IPS DF 6.9 (cell line): ENCODE measurements around the gene TCHHL1.
A peak's percentile ranks its signal among the peaks of the same experiment; 100 is the strongest.

Experiments
- DNase-seq: peaks from one replicate; pipeline ENCODE4 v3.0.0-alpha.2; 2013; ENCODE audit warnings: low read depth, low spot score
- H3K27ac ChIP-seq: one replicate; pipeline ENCODE4 v1.5.1; 2013; ENCODE audit warnings: low read length, control low read depth
- H3K27me3 ChIP-seq: 2 replicates; pipeline ENCODE4 v1.6.1; 2013; ENCODE audit warnings: mild to moderate bottlenecking, low read length; ENCODE audit not compliant: control insufficient read depth, insufficient read depth
- H3K36me3 ChIP-seq: 2 replicates; pipeline ENCODE4 v1.6.1; 2013; ENCODE audit warnings: low read length; ENCODE audit not compliant: control insufficient read depth, insufficient read depth
- H3K4me1 ChIP-seq: 2 replicates; pipeline ENCODE4 v1.6.1; 2013; ENCODE audit warnings: low read length; ENCODE audit not compliant: control insufficient read depth, insufficient read depth
- H3K4me3 ChIP-seq: 2 replicates; pipeline ENCODE4 v1.5.1; 2013; ENCODE audit warnings: mild to moderate bottlenecking, low read length
- H3K9me3 ChIP-seq: 2 replicates; pipeline ENCODE4 v1.6.1; 2013; ENCODE audit warnings: low read length, inconsistent platforms; ENCODE audit not compliant: control insufficient read depth, insufficient read depth
- WGBS: extraction: QIAGEN DNeasy Blood & Tissue Kit; methylation state at CpG from one replicate; pipeline ENCODE4 v1.1.7; 2013; ENCODE audit warnings: mixed read lengths, missing lambda C conversion rate; ENCODE audit not compliant: insufficient read length, insufficient coverage; 5-methylcytosine and 5-hydroxymethylcytosine counted together

The TCHHL1 gene

GRCh38 chr1:152050886-152051675 lies 37.8 kb downstream of the TCHHL1 start:
- no peak for DNase-seq
- H3K27me3 ChIP-seq = no peaks in the 10 kb centered on the region; the same call in 1 of the 2 replicates
- H3K4me1 ChIP-seq = peaks cover 7% of the 10 kb centered on the region; the same call in 1 of the 2 replicates
- H3K9me3 ChIP-seq = no peaks in the 10 kb centered on the region
- no peak overlapping the region for H3K27ac ChIP-seq
- WGBS = no CpG with 5 or more reads among the region's 6 CpGs
- H3K4me3 ChIP-seq = no peak overlapping the region
- no peaks in the 10 kb centered on the region for H3K36me3 ChIP-seq

DNA sequence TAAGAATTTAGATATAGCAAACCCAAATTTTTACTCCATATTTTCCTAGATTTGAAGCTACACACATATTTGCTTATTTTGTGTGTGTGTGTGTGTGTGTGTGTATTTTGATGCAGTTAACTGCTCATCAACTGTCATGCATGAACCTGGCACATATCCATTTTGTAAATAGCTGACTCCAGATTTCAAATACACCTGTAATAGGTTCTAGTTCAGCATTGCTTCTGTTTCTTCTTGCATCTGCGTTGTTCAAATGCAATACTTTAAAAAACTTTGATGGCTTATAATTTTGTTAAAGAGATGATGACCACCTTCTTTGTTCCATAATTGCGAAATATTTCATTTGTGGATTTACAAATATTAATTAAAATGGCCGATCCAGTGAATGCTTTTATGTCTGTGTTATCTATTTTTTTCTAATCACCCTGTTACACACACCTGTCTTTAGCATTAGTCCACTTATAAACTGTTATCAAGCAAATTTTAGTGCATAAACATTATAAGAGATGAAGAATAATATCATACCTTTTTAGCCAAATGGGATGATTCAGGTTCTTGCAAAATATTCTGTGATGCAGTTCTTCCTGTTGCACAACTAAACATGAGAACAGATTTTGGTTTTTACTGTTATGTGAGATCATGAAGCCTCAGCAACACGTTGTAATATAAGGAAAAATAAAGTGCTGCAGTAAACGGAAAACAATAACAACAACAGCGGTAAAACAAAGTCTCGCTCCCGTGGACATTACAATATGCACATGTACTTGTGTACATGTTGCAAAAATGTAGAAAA lies 39.4 kb downstream of the TCHHL1 start:
- no peaks in the 10 kb centered on the region for H3K36me3 ChIP-seq
- H3K27ac ChIP-seq = no peak overlapping the region
- no peak for DNase-seq
- no CpG with 5 or more reads among the region's 8 CpGs for WGBS
- H3K4me3 ChIP-seq = no peak overlapping the region
- no peaks in the 10 kb centered on the region; the same call in 1 of the 2 replicates for H3K27me3 ChIP-seq
- H3K4me1 ChIP-seq = peaks cover 9% of the 10 kb centered on the region
- H3K9me3 ChIP-seq = no peaks in the 10 kb centered on the region

GRCh38 chr1:152048416-152049009 lies 40.4 kb downstream of the TCHHL1 start:
- Histone ChIP-seq H3K4me3 (no peak overlapping the region), H3K27ac (no peak overlapping the region), H3K27me3 (no peaks in the 10 kb centered on the region; the same call in 1 of the 2 replicates), H3K4me1 (peaks cover 9% of the 10 kb centered on the region), H3K36me3 (no peaks in the 10 kb centered on the region), H3K9me3 (no peaks in the 10 kb centered on the region)
- DNase-seq = no peak
- WGBS = no CpG with 5 or more reads among the region's 6 CpGs

DNA sequence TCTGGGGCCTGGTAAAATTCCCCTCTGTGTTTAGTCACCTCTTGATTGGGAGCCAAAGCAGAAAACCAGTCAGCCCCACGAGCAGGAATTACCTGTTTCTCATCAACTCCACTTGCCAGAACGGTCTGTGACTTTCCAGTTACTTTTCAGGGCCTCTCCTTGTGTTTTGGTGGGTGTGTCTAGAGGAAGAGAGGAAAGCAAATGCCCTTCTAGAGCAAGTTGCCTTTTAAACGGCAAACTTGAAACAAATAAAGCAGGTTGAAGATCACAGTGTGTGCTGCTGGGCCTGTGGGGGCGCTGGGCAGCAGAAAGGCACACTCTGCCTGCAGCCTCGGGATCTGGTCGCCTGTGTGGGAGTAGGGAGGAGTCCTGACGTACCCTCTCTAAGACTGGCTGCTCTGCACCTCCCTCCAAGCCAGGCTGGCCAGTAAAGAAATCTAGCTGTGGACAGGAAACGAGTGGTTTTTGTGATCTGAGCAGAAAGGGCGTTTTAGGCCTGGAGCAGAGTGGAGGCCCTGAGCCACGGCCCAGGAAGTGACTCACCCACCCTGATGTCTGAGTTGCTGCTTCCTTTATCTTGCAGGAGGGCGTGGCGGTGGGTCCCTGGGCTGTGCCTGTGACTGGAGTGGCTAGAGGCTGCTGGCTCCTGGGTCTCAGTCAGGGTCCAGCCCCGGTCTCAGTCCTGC lies 41.0 kb downstream of the TCHHL1 start:
- Histone ChIP-seq H3K36me3 (no peaks in the 10 kb centered on the region), H3K27ac (no peak overlapping the region), H3K4me1 (peaks cover 9% of the 10 kb centered on the region), H3K27me3 (no peaks in the 10 kb centered on the region; the same call in 1 of the 2 replicates), H3K9me3 (no peaks in the 10 kb centered on the region), H3K4me3 (peak overlapping the region; percentile 13; the same call in 1 of the 2 replicates)
- WGBS = no CpG with 5 or more reads among the region's 13 CpGs
- DNase-seq = no peak

DNA sequence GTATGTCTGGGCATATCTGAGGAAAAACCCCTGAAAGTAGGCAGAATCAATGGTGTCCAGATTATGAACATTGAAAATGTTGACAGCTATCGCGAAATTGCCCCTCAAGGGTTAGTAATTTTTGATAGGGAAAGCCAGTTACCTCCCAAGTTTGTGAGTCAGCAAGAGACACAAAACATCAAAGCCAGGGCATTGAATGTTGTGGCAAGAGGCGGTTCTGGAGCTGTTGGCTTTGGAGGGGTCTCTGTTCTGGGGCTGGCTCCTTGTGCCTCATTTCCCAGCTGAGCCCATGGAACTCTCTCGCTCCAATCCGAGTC lies 41.5 kb downstream of the TCHHL1 start:
- WGBS = no CpG with 5 or more reads among the region's 5 CpGs

DNA sequence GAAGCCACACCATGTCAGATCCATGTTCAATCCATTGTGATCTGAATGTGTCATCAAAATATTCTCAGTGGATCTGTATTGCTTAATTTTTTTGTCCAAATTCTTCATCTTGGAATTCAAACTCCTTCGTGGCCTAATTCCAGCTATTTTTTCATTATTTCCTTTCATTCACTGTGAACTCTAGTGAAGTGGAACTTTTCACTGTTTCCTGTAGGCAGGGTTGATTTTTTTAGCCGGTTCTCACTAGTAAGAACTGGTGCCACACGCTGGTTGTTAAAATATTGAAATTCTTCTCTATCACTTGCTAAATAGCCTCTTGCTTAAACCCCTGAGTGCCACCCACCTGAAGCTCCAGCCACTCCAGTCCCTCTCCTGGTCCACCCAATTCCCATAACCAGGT lies 44.5 kb downstream of the TCHHL1 start:
- no peak overlapping the region for H3K27ac ChIP-seq
- no peaks in the 10 kb centered on the region; the same call in 1 of the 2 replicates for H3K27me3 ChIP-seq
- H3K4me3 ChIP-seq = no peak overlapping the region
- H3K4me1 ChIP-seq = peaks cover 8% of the 10 kb centered on the region
- H3K36me3 ChIP-seq = no peaks in the 10 kb centered on the region
- DNase-seq = no peak
- H3K9me3 ChIP-seq = no peaks in the 10 kb centered on the region
- WGBS = no CpG with 5 or more reads among the region's 3 CpGs

More for the DNA sequence above, 41.5 kb downstream of the TCHHL1 start:
- H3K36me3 ChIP-seq = no peaks in the 10 kb centered on the region
- no peaks in the 10 kb centered on the region; the same call in 1 of the 2 replicates for H3K27me3 ChIP-seq
- H3K27ac ChIP-seq = no peak overlapping the region
- H3K4me3 ChIP-seq = no peak overlapping the region
- H3K9me3 ChIP-seq = no peaks in the 10 kb centered on the region
- H3K4me1 ChIP-seq = peaks cover 8% of the 10 kb centered on the region
- no peak for DNase-seq

DNA sequence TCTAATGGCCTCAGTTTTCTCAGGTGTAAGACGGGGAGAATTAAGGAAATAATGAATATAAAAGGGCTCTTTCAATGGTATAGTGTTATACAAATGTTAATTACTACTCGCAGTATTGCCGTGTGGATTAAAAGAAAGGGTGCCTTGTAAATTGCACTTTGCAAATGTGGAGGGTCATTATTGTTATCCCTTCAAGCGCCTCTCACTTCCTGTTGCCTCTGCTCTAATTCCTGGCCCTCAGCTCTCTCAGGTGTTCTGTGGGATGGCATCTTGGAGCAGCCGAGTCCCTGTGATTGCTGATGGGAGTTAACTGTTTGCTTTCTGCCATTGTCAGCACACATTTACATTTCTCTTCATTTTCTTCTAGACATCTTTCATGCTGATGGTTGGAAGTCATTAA lies 45.0 kb downstream of the TCHHL1 start:
- Histone ChIP-seq H3K9me3 (no peaks in the 10 kb centered on the region), H3K4me3 (no peak overlapping the region), H3K27ac (no peak overlapping the region), H3K4me1 (peaks cover 8% of the 10 kb centered on the region), H3K36me3 (no peaks in the 10 kb centered on the region), H3K27me3 (no peaks in the 10 kb centered on the region; the same call in 1 of the 2 replicates)
- DNase-seq = no peak
- no CpG with 5 or more reads among the region's 5 CpGs for WGBS

DNA sequence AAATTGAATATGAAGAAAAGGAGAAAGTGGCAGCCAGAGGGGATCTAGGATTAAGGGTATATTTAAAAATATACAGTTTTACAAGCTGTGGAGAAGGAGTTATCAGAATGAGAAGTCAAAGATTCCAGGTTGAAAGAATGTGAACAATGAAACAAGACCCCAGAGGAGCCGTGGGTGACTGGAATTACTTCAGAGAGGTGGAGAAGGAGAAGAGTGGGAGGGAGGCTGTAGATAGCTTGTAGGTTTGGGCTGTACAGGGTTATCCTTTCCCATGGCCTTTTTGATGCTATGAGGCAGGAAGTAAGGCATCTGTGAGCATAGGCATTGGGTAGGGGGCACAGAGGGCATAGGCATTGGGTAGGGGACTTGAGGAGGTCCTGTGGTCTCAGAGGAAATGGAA lies 46.8 kb downstream of the TCHHL1 start:
- no CpG with 5 or more reads among the region's 1 CpG for WGBS
- Histone ChIP-seq H3K27me3 (no peaks in the 10 kb centered on the region; the same call in 1 of the 2 replicates), H3K36me3 (no peaks in the 10 kb centered on the region), H3K4me3 (no peak overlapping the region), H3K9me3 (no peaks in the 10 kb centered on the region), H3K4me1 (peaks cover 2% of the 10 kb centered on the region; the same call in 1 of the 2 replicates), H3K27ac (no peak overlapping the region)
- DNase-seq = no peak

DNA sequence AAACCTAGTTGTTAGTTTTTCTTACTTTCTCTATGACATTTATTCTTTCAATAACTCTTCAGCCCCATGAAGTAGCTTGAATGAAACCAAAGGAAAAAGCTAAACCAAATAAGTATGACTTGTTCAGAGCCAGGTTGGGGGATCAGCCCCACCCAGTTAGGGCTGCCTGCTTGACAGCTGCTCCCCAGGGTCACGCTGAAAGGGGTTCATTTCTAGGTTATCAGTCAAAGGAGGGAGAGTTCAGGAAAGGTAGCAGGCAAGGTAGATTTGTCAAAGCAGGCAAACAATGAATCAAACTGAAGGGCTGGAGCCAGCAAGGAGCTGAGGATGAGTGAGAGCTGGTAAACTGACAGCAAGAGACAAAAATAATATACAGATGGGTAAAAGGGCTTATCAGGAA lies 49.0 kb downstream of the TCHHL1 start:
- H3K27ac ChIP-seq = no peak overlapping the region
- no peak overlapping the region for H3K4me3 ChIP-seq
- no CpG with 5 or more reads among the region's 1 CpG for whole genome bisulfite sequencing
- H3K27me3 ChIP-seq = no peaks in the 10 kb centered on the region; the same call in 1 of the 2 replicates
- H3K4me1 ChIP-seq = peaks cover 2% of the 10 kb centered on the region
- no peak for DNase-seq
- no peaks in the 10 kb centered on the region for H3K36me3 ChIP-seq
- H3K9me3 ChIP-seq = no peaks in the 10 kb centered on the region

GRCh38 chr1:152039461-152039860 lies 49.4 kb downstream of the TCHHL1 start:
- DNase-seq = no peak
- Histone ChIP-seq H3K9me3 (no peaks in the 10 kb centered on the region), H3K27me3 (no peaks in the 10 kb centered on the region; the same call in 1 of the 2 replicates), H3K27ac (no peak overlapping the region), H3K4me1 (peaks cover 3% of the 10 kb centered on the region; the same call in 1 of the 2 replicates), H3K36me3 (no peaks in the 10 kb centered on the region), H3K4me3 (no peak overlapping the region)
- no CpG with 5 or more reads among the region's 1 CpG for WGBS
